Liver (tissue), 9 donors: ENCODE measurements around the gene SOX8. TPM values are rescaled to one million over a fixed set of nuclear protein-coding genes. Genes with fewer than 3 reads are reported as not detected.

Experiments used
- DNase-seq: peaks from one replicate; pipeline ENCODE4 v3.0.0-alpha.2; 2017; ENCODE audit warnings: low spot score
- H3K27ac ChIP-seq, 2 donors: one replicate each; pipeline ENCODE4 v1.7.0; 2013; ENCODE audit warnings: inconsistent platforms in 2 of 2, low read length in 2 of 2, control low read depth in 1 of 2, low read depth in 1 of 2, mild to moderate bottlenecking in 1 of 2
- H3K27me3 ChIP-seq, 4 donors: one replicate each; pipeline versions ENCODE4 v1.6.1 to v1.7.0; 2013; ENCODE audit warnings: low read length in 3 of 4, inconsistent platforms in 1 of 4, mild to moderate bottlenecking in 1 of 4, moderate library complexity in 1 of 4; ENCODE audit not compliant: control insufficient read depth in 4 of 4, insufficient read depth in 4 of 4
- H3K36me3 ChIP-seq, 4 donors: one replicate each; pipeline versions ENCODE4 v1.6.1 to v1.7.0; 2013; ENCODE audit warnings: low read length in 3 of 4, mild to moderate bottlenecking in 3 of 4, low read depth in 1 of 4, moderate library complexity in 1 of 4; ENCODE audit not compliant: control insufficient read depth in 4 of 4, insufficient read depth in 3 of 4
- H3K4me1 ChIP-seq, 4 donors: one replicate each; pipeline versions ENCODE4 v1.6.1 to v1.7.0; 2013; ENCODE audit warnings: low read length in 3 of 4, mild to moderate bottlenecking in 3 of 4, moderate library complexity in 1 of 4; ENCODE audit not compliant: control insufficient read depth in 4 of 4, insufficient read depth in 4 of 4
- H3K4me3 ChIP-seq, 3 donors: one replicate each; pipeline versions ENCODE4 v1.6.1 to v1.7.0; 2013; ENCODE audit warnings: low read length in 3 of 3, control low read depth in 1 of 3, low read depth in 1 of 3, mild to moderate bottlenecking in 1 of 3
- H3K9ac ChIP-seq, 2 donors: one replicate each; pipeline ENCODE4 v1.7.0; 2013; ENCODE audit warnings: low read length in 2 of 2, mild to moderate bottlenecking in 2 of 2, moderate library complexity in 2 of 2, control low read depth in 1 of 2, low read depth in 1 of 2
- H3K9me3 ChIP-seq, 4 donors: one replicate each; pipeline versions ENCODE4 v1.6.1 to v1.7.0; 2013; ENCODE audit warnings: low read length in 3 of 4; ENCODE audit not compliant: control insufficient read depth in 4 of 4
- ATF3 ChIP-seq: IDR thresholded peaks from 2 replicates; pipeline ENCODE4 v1.6.1; 2016; ENCODE audit warnings: antibody characterized with exemption
- EGR1 ChIP-seq, 2 donors: IDR thresholded peaks; 2 replicates each; pipeline ENCODE4 v1.6.1; 2016 to 2018; ENCODE audit warnings: antibody characterized with exemption in 2 of 2, low read depth in 2 of 2
- FOXA1 ChIP-seq: IDR thresholded peaks from 2 replicates; pipeline ENCODE4 v1.6.1; 2016; ENCODE audit warnings: antibody characterized with exemption
- FOXA2 ChIP-seq: IDR thresholded peaks from 2 replicates; pipeline ENCODE4 v1.6.1; 2016; ENCODE audit warnings: antibody characterized with exemption
- GABPA ChIP-seq, 2 donors: IDR thresholded peaks in 1 of 2; conservative IDR thresholded peaks in 1 of 2; 2 replicates each; pipeline ENCODE4 v1.6.1; 2016; ENCODE audit warnings: antibody characterized with exemption in 2 of 2, mild to moderate bottlenecking in 1 of 2, moderate library complexity in 1 of 2
- HNF4A ChIP-seq, 2 donors: conservative IDR thresholded peaks; 2 replicates each; pipeline ENCODE4 v1.6.1; 2016; ENCODE audit warnings: antibody characterized with exemption in 2 of 2, mild to moderate bottlenecking in 2 of 2
- HNF4G ChIP-seq: IDR thresholded peaks from 2 replicates; pipeline ENCODE4 v1.6.1; 2016; ENCODE audit warnings: antibody characterized with exemption
- JUND ChIP-seq, 2 donors: IDR thresholded peaks; 2 replicates each; pipeline ENCODE4 v1.6.1; 2016; ENCODE audit warnings: antibody characterized with exemption in 2 of 2
- MAX ChIP-seq: IDR thresholded peaks from 2 replicates; pipeline ENCODE4 v1.6.1; 2016; ENCODE audit warnings: antibody characterized with exemption
- RAD21 ChIP-seq, 2 donors: IDR thresholded peaks; 2 replicates each; pipeline ENCODE4 v1.6.1; 2016; ENCODE audit warnings: antibody characterized with exemption in 2 of 2, mild to moderate bottlenecking in 2 of 2
- RXRA ChIP-seq, 2 donors: IDR thresholded peaks; 2 replicates each; pipeline ENCODE4 v1.6.1; 2017 to 2018; ENCODE audit warnings: antibody characterized with exemption in 2 of 2, mild to moderate bottlenecking in 1 of 2
- SP1 ChIP-seq: IDR thresholded peaks from 2 replicates; pipeline ENCODE4 v1.6.1; 2018; ENCODE audit warnings: antibody characterized with exemption, mild to moderate bottlenecking
- YY1 ChIP-seq: IDR thresholded peaks from 2 replicates; pipeline ENCODE4 v1.6.1; 2016; ENCODE audit warnings: antibody characterized with exemption, mild to moderate bottlenecking
- ZBTB33 ChIP-seq: IDR thresholded peaks from 2 replicates; pipeline ENCODE4 v1.6.1; 2016; ENCODE audit warnings: antibody characterized with exemption
- WGBS: extraction: QIAGEN DNeasy Blood & Tissue Kit; methylation state at CpG from one replicate; pipeline ENCODE4 v1.1.7; 2013; 5-methylcytosine and 5-hydroxymethylcytosine counted together
- polyA plus RNA-seq, 2 donors: library from polyadenylated mRNA; stranded (reverse) in 1 of 2; unstranded in 1 of 2; fragments of 200-250 nt in 1 of 2; fragments of >200 nt in 1 of 2; fragmentation: Nextera tagmentation in 1 of 2; extraction: Ambion mirVana in 1 of 2; gene quantifications; one replicate each; pipeline versions ENCODE4 v1.2.1 to v1.2.3, GENCODE V29; 2013 to 2015
- total RNA-seq, 2 donors: library from RNA; depleted of rRNA; stranded (reverse); fragments of >200 nt; gene quantifications; one replicate each; pipeline ENCODE4 v1.2.3, GENCODE V29; 2014
- TF ChIP-seq, protein P1 (sequence below): fragments of 150-350 bp; IDR thresholded peaks from 2 replicates; pipeline ENCODE4 v1.5.1; 2017; ENCODE audit warnings: improper control_type of control experiment, low read depth, low read length; ENCODE audit not compliant: missing input control
- donor health status: healthy.
- donor health status: healthy.
- donor health status: healthy.
- donor health status: healthy.
- donor health status: healthy.

SOX8 gene
- total and polyA plus RNA-seq, 4 donors, result 0.05 to 0.33 (median 0.17) TPM; not detected in 1

DNA sequence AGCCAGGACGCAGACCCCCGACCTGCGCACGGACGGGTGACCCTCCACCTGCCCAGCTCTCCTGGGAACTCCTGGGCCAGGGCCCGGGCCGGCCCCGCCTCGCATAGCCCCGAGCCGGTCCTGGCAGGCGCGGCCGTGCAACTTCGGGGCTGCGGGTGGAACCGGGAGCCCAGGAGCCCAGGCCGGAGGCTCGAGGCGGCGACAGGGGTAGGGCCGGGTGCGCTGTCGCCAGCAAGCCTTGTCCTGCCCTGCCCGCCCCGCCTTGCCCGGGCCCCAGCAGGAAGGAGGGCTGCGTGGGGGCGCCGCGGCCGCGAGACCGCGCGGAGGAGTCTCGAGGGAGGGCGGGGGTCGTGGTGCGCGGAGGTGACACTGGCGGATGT, 11.2 kb upstream of the SOX8 start:
- DNase-seq, result no peak
- peak overlapping the region in 1 of 2 donors; percentile 66 for H3K9ac ChIP-seq
- H3K4me1 ChIP-seq, result peaks cover 4 to 17% (median 9%) of the 10 kb centered on the region in 4 donors
- H3K27ac ChIP-seq, result peak overlapping the region; percentile 46 to 65
- WGBS, result under 1% methylated on average over 42 of the region's 42 CpGs
- peak overlapping the region; percentile 85 to 89 (median 85) for H3K4me3 ChIP-seq
- TF ChIP-seq YY1, result no peak
- no peak for TF ChIP-seq ATF3
- TF ChIP-seq EGR1 (IDR thresholded peaks at IDR 0.05; ENCODE audit: low read depth in 2 of 2), result no peak
- no peak for TF ChIP-seq RXRA (IDR thresholded peaks at IDR 0.05)
- no peak for TF ChIP-seq FOXA2
- TF ChIP-seq GABPA (IDR thresholded peaks at IDR 0.05 in 1 of 2, conservative IDR thresholded peaks at IDR 0.05 in 1 of 2), result no peak
- no peak for TF ChIP-seq JUND (IDR thresholded peaks at IDR 0.05)
- TF ChIP-seq FOXA1, result no peak
- no peak for TF ChIP-seq HNF4G
- TF ChIP-seq, protein P1, sequence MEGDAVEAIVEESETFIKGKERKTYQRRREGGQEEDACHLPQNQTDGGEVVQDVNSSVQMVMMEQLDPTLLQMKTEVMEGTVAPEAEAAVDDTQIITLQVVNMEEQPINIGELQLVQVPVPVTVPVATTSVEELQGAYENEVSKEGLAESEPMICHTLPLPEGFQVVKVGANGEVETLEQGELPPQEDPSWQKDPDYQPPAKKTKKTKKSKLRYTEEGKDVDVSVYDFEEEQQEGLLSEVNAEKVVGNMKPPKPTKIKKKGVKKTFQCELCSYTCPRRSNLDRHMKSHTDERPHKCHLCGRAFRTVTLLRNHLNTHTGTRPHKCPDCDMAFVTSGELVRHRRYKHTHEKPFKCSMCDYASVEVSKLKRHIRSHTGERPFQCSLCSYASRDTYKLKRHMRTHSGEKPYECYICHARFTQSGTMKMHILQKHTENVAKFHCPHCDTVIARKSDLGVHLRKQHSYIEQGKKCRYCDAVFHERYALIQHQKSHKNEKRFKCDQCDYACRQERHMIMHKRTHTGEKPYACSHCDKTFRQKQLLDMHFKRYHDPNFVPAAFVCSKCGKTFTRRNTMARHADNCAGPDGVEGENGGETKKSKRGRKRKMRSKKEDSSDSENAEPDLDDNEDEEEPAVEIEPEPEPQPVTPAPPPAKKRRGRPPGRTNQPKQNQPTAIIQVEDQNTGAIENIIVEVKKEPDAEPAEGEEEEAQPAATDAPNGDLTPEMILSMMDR, result no peak
- TF ChIP-seq ZBTB33, result no peak
- TF ChIP-seq MAX, result no peak
- no peak for TF ChIP-seq HNF4A (conservative IDR thresholded peaks at IDR 0.05)
- H3K27me3 ChIP-seq, result no peaks in the 10 kb centered on the region
- H3K36me3 ChIP-seq, result peaks cover 0 to 5% (median 1%) of the 10 kb centered on the region in 4 donors
- H3K9me3 ChIP-seq, result no peaks in the 10 kb centered on the region

GRCh38 chr16:970766-971581, 10.6 kb upstream of the SOX8 start, which contains the start of gene LMF1:
TSS of gene LMF1 (minus strand) at chr16:970984. CDS start at chr16:970980, 4 bp downstream.
- Histone ChIP-seq H3K9me3 (no peaks in the 10 kb centered on the region), H3K9ac (peak within 1 kb of the TSS in 1 of 2 donors; percentile 66), H3K4me1 (peaks cover 4 to 17% (median 9%) of the 10 kb centered on the region in 4 donors), H3K27ac (peak within 1 kb of the TSS; percentile 46 to 65), H3K27me3 (no peaks in the 10 kb centered on the region), H3K36me3 (peaks cover 0 to 5% (median 1%) of the 10 kb centered on the region in 4 donors), H3K4me3 (peak within 1 kb of the TSS; percentile 85 to 89 (median 85))
- peak; percentile 100 for DNase-seq
- 5% methylated on average over 71 of the region's 71 CpGs for WGBS
- TF ChIP-seq RAD21 (IDR thresholded peaks at IDR 0.05) (no peak), SP1 (peak; percentile 23), HNF4A (conservative IDR thresholded peaks at IDR 0.05) (no peak), EGR1 (IDR thresholded peaks at IDR 0.05; ENCODE audit: low read depth in 2 of 2) (peak in 1 of 2 donors; percentile 44), YY1 (peak; percentile 98), GABPA (IDR thresholded peaks at IDR 0.05 in 1 of 2, conservative IDR thresholded peaks at IDR 0.05 in 1 of 2) (peak in 1 of 2 donors; percentile 22)
